ENCODE results near the gene RBL2.

DNA sequence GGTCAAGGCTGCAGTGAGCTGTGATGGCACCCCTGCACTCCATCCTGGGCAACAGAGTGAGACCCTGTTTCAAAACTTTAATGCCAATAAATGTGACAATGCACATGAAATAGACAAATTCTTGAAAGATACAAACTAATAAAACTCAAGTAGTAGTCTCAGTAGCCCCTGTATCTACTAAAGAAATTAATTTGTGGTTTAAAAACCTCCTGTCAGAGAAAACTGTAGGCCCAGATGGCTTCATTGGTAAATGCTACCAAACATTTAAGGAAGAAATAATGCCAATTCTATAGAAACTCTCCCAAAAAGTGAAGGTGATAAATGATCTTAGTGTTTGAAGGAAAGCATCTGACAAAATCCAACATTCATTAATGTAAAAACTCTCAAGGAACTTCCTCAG, 52.0 kb downstream of the RBL2 start:
- TF ChIP-seq EZH2 (conservative IDR thresholded peaks at IDR 0.05; ENCODE audit: low read depth, low read length) (no peak), ZNF782 (CRISPR knock-in tag; IDR thresholded peaks at IDR 0.05; ENCODE audit: borderline replicate concordance) (no peak), PHF8 (CRISPR knock-in tag; IDR thresholded peaks at IDR 0.05) (no peak), NCOR1 (IDR thresholded peaks at IDR 0.05; ENCODE audit: borderline replicate concordance, low read length) (no peak), MAFK (conservative IDR thresholded peaks at IDR 0.05 in 1 of 2, IDR thresholded peaks at IDR 0.05 in 1 of 2; ENCODE audit: low read length in 2 of 2) (no peak), AHR (CRISPR knock-in tag; IDR thresholded peaks at IDR 0.05) (no peak), ZNF234 (CRISPR knock-in tag; conservative IDR thresholded peaks at IDR 0.05) (no peak), SIN3B (IDR thresholded peaks at IDR 0.05; ENCODE audit: low read length) (no peak), MXI1 (IDR thresholded peaks at IDR 0.05; ENCODE audit: borderline replicate concordance, low read depth, low read length) (no peak), MAZ (IDR thresholded peaks at IDR 0.05; ENCODE audit: borderline replicate concordance, low read depth, low read length) (no peak), MAZ (CRISPR knock-in tag; IDR thresholded peaks at IDR 0.05; ENCODE audit: low read depth) (no peak), SETDB1 (CRISPR knock-in tag; IDR thresholded peaks at IDR 0.05; ENCODE audit: borderline replicate concordance) (no peak), POLR2A (IDR thresholded peaks at IDR 0.05; ENCODE audit: insufficient read depth in 1 of 2, low read depth in 2 of 2, low read length in 2 of 2) (no peak), ZNF121 (CRISPR knock-in tag; IDR thresholded peaks at IDR 0.05) (no peak)
- TF ChIP-seq, protein P1, sequence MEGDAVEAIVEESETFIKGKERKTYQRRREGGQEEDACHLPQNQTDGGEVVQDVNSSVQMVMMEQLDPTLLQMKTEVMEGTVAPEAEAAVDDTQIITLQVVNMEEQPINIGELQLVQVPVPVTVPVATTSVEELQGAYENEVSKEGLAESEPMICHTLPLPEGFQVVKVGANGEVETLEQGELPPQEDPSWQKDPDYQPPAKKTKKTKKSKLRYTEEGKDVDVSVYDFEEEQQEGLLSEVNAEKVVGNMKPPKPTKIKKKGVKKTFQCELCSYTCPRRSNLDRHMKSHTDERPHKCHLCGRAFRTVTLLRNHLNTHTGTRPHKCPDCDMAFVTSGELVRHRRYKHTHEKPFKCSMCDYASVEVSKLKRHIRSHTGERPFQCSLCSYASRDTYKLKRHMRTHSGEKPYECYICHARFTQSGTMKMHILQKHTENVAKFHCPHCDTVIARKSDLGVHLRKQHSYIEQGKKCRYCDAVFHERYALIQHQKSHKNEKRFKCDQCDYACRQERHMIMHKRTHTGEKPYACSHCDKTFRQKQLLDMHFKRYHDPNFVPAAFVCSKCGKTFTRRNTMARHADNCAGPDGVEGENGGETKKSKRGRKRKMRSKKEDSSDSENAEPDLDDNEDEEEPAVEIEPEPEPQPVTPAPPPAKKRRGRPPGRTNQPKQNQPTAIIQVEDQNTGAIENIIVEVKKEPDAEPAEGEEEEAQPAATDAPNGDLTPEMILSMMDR (CRISPR knock-in tag; IDR thresholded peaks at IDR 0.05): no peak

Measured in HepG2 (cell line).